Measurements from ENCODE around the gene SIT1.

Gene SIT1

GRCh38 chr9:35682520-35683315 is 32.0 kb upstream of the SIT1 start:
- H3K27ac ChIP-seq (ENCODE audit: low read depth, low read length, poor library complexity, severe bottlenecking), result no peak overlapping the region
- H2AFZ ChIP-seq (ENCODE audit: low read length), result no peak overlapping the region
- H3K9ac ChIP-seq (ENCODE audit: low read length), result no peak overlapping the region
- no peak overlapping the region for H3K4me3 ChIP-seq (ENCODE audit: low read depth, low read length, poor library complexity, severe bottlenecking)
- no peaks in the 10 kb centered on the region for H3K9me3 ChIP-seq (ENCODE audit: low read length)
- TF ChIP-seq, protein P1, sequence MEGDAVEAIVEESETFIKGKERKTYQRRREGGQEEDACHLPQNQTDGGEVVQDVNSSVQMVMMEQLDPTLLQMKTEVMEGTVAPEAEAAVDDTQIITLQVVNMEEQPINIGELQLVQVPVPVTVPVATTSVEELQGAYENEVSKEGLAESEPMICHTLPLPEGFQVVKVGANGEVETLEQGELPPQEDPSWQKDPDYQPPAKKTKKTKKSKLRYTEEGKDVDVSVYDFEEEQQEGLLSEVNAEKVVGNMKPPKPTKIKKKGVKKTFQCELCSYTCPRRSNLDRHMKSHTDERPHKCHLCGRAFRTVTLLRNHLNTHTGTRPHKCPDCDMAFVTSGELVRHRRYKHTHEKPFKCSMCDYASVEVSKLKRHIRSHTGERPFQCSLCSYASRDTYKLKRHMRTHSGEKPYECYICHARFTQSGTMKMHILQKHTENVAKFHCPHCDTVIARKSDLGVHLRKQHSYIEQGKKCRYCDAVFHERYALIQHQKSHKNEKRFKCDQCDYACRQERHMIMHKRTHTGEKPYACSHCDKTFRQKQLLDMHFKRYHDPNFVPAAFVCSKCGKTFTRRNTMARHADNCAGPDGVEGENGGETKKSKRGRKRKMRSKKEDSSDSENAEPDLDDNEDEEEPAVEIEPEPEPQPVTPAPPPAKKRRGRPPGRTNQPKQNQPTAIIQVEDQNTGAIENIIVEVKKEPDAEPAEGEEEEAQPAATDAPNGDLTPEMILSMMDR (IDR thresholded peaks at IDR 0.05; ENCODE audit: low read length), result no peak
- TF ChIP-seq EZH2 (IDR thresholded peaks at IDR 0.05; ENCODE audit: borderline replicate concordance, low read length), result no peak
- no peaks in the 10 kb centered on the region for H3F3A ChIP-seq (ENCODE audit: insufficient read depth, low read length)
- no peaks in the 10 kb centered on the region; the same call in 1 of the 2 replicates for H3K27me3 ChIP-seq (ENCODE audit: insufficient read depth, low read length)
- no peaks in the 10 kb centered on the region for H3K79me2 ChIP-seq (ENCODE audit: insufficient read depth, low read length)
- no peak overlapping the region for H3K4me2 ChIP-seq (ENCODE audit: low read length)
- H3K36me3 ChIP-seq (ENCODE audit: insufficient read depth, low read length), result no peaks in the 10 kb centered on the region
- H4K20me1 ChIP-seq (ENCODE audit: insufficient read depth, low read length), result no peaks in the 10 kb centered on the region
- H3K9me2 ChIP-seq (ENCODE audit: low read depth, low read length), result no peaks in the 10 kb centered on the region
- peaks cover 25% of the 10 kb centered on the region for H3K4me1 ChIP-seq (ENCODE audit: insufficient read depth, low read length, severe bottlenecking)

GRCh38 chr9:35682051-35682450 is 31.3 kb upstream of the SIT1 start:
- no peaks in the 10 kb centered on the region for H3K9me2 ChIP-seq (ENCODE audit: low read depth, low read length)
- no peaks in the 10 kb centered on the region; the same call in 1 of the 2 replicates for H3K27me3 ChIP-seq (ENCODE audit: insufficient read depth, low read length)
- H3F3A ChIP-seq (ENCODE audit: insufficient read depth, low read length), result no peaks in the 10 kb centered on the region
- no peak overlapping the region for H3K27ac ChIP-seq (ENCODE audit: low read depth, low read length, poor library complexity, severe bottlenecking)
- peaks cover 18% of the 10 kb centered on the region for H3K4me1 ChIP-seq (ENCODE audit: insufficient read depth, low read length, severe bottlenecking)
- TF ChIP-seq EZH2 (IDR thresholded peaks at IDR 0.05; ENCODE audit: borderline replicate concordance, low read length), result no peak
- TF ChIP-seq, protein P1 (IDR thresholded peaks at IDR 0.05; ENCODE audit: low read length), result no peak
- no peaks in the 10 kb centered on the region for H4K20me1 ChIP-seq (ENCODE audit: insufficient read depth, low read length)
- H3K4me3 ChIP-seq (ENCODE audit: low read depth, low read length, poor library complexity, severe bottlenecking), result no peak overlapping the region
- H3K9ac ChIP-seq (ENCODE audit: low read length), result no peak overlapping the region
- no peaks in the 10 kb centered on the region for H3K36me3 ChIP-seq (ENCODE audit: insufficient read depth, low read length)
- H3K79me2 ChIP-seq (ENCODE audit: insufficient read depth, low read length), result no peaks in the 10 kb centered on the region
- no peaks in the 10 kb centered on the region for H3K9me3 ChIP-seq (ENCODE audit: low read length)
- H2AFZ ChIP-seq (ENCODE audit: low read length), result no peak overlapping the region
- no peak overlapping the region for H3K4me2 ChIP-seq (ENCODE audit: low read length)

DNA sequence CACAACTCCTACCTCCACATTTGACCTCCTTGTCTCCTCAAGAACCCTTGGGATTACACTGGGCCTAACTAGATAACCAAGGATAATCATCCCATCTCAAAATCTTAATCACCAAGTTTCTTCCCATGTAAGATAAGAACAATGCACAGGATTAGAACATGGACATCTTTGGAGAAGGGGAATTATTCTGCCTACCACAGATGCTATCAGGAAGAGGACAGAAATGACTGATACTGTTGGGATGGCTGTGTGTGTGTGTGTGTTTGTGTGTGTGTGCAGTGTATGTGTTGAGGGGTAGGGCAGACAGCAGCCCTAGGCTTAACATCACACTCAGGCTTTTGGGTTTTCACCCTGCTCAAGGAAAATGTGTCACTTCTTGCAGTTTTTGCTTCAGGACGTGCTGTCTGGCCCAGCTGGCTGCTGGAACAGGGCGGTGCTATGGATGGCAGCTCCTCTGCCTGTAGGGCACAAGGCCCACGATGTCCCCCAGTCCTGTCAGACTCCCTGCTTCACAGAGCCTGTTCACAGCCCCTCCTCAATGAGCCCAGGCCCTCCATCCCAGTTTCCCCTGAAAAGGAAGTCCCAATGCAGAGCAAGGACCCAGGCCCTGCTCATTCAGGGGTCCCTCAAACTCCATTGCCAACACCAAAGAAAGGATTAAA is 30.7 kb upstream of the SIT1 start:
- Histone ChIP-seq H3K27me3 (ENCODE audit: insufficient read depth, low read length) (no peaks in the 10 kb centered on the region; the same call in 1 of the 2 replicates), H3F3A (ENCODE audit: insufficient read depth, low read length) (no peaks in the 10 kb centered on the region), H2AFZ (ENCODE audit: low read length) (no peak overlapping the region), H3K4me3 (ENCODE audit: low read depth, low read length, poor library complexity, severe bottlenecking) (no peak overlapping the region), H3K4me1 (ENCODE audit: insufficient read depth, low read length, severe bottlenecking) (peaks cover 12% of the 10 kb centered on the region), H4K20me1 (ENCODE audit: insufficient read depth, low read length) (no peaks in the 10 kb centered on the region), H3K79me2 (ENCODE audit: insufficient read depth, low read length) (no peaks in the 10 kb centered on the region), H3K9ac (ENCODE audit: low read length) (no peak overlapping the region), H3K4me2 (ENCODE audit: low read length) (no peak overlapping the region), H3K9me2 (ENCODE audit: low read depth, low read length) (no peaks in the 10 kb centered on the region), H3K9me3 (ENCODE audit: low read length) (no peaks in the 10 kb centered on the region), H3K27ac (ENCODE audit: low read depth, low read length, poor library complexity, severe bottlenecking) (no peak overlapping the region), H3K36me3 (ENCODE audit: insufficient read depth, low read length) (no peaks in the 10 kb centered on the region)
- no peak for TF ChIP-seq EZH2 (IDR thresholded peaks at IDR 0.05; ENCODE audit: borderline replicate concordance, low read length)
- TF ChIP-seq, protein P1 (IDR thresholded peaks at IDR 0.05; ENCODE audit: low read length), result no peak
